Spleen (tissue), 7 donors: ENCODE data around the gene ARF3.

ENCODE experiments used
- POLR2A ChIP-seq, 3 donors: fragments of 450-650 bp; IDR thresholded peaks; one replicate each; pipeline ENCODE4 v1.5.1; 2017; ENCODE audit warnings: antibody characterized with exemption in 3 of 3, mild to moderate bottlenecking in 1 of 3
- POLR2AphosphoS5 ChIP-seq, 3 donors: sonication (generic); formaldehyde crosslinking; IDR thresholded peaks; one replicate each; pipeline ENCODE4 v1.5.1; 2017; ENCODE audit warnings: antibody characterized with exemption in 3 of 3
- TF ChIP-seq, protein P1 (sequence below), 11 experiments: fragments of 200-600 bp in 7 of 11; fragments of 450-650 bp in 4 of 11; sonication (generic) in 4 of 11; IDR thresholded peaks in 8 of 11; conservative IDR thresholded peaks in 3 of 11; 1 replicate in 7 of 11; 2 replicates in 4 of 11; pipeline versions ENCODE4 v1.4.0 to v1.8.0; 2016 to 2021; ENCODE audit warnings: antibody characterized with exemption in 11 of 11, inconsistent platforms in 4 of 11, mild to moderate bottlenecking in 1 of 11
- donor health status: DM: no; HTN: no; CAD: no; lungs with moderate emphysema.
- donor health status: DM: no; HTN: no; CAD: no.
- donor health status: DM: no; HTN: no; CAD: no.

DNA sequence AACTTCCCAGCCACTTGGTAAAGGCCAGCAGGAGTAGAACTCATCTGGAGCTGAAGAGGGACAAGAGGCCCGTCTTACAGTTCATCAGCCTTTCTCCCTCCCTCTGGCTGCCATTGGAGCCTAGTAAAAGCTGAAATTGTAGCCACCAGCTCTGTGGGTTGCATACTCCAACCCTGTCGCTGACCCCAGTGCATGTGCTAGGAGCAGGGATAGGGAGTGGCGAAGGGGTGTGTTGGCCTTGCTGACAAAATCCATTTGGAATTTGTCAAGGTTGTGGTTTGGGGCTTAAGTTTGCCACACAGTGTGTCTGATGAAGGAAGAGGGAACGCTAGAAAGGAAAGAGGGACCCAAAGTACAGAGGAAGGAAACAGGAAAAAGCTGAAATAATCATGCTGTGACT, 4.0 kb upstream of the ARF3 start:
- TF ChIP-seq, protein P1, sequence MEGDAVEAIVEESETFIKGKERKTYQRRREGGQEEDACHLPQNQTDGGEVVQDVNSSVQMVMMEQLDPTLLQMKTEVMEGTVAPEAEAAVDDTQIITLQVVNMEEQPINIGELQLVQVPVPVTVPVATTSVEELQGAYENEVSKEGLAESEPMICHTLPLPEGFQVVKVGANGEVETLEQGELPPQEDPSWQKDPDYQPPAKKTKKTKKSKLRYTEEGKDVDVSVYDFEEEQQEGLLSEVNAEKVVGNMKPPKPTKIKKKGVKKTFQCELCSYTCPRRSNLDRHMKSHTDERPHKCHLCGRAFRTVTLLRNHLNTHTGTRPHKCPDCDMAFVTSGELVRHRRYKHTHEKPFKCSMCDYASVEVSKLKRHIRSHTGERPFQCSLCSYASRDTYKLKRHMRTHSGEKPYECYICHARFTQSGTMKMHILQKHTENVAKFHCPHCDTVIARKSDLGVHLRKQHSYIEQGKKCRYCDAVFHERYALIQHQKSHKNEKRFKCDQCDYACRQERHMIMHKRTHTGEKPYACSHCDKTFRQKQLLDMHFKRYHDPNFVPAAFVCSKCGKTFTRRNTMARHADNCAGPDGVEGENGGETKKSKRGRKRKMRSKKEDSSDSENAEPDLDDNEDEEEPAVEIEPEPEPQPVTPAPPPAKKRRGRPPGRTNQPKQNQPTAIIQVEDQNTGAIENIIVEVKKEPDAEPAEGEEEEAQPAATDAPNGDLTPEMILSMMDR (IDR thresholded peaks at IDR 0.05 in 8 of 11, conservative IDR thresholded peaks at IDR 0.05 in 3 of 11) = no peak
- TF ChIP-seq POLR2A (IDR thresholded peaks at IDR 0.05) (no peak), POLR2AphosphoS5 (IDR thresholded peaks at IDR 0.05) (no peak)
